ENCODE data around the gene ZBTB21. TPM values are rescaled to one million over a fixed set of nuclear protein-coding genes. Genes with fewer than 3 reads are reported as not detected.

The ZBTB21 gene
- total and polyA plus RNA-seq, 2 of the 8 experiments (the other 6 are each of a cell fraction or from before 2014, with no cell fraction given): 3.9 to 17.8 TPM

DNA sequence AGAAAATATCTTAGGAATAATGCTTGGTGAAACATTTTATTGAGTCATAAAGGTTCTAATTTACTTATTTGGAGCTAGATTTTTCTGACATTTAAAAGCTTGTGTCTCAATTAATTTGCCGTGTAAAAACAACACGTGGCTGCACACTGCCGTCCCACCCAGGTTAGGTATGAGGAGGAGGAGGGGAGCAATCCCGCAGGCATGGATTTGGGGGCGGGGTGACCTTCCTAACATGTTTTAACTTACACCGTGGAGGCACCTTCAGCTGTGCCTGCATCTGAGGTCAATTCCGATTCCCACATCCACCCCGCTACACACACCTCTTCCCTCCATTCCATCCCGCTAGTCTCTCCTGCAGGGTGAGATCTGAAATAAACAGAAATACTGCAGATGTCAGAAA lies 32.5 kb upstream of the ZBTB21 start:
- Histone ChIP-seq H2BK20ac (ENCODE audit: low read length) (no peak overlapping the region), H3K4me1 (replicated peaks in 1 of 4; ENCODE audit: control insufficient read depth in 3 of 4, insufficient read depth in 4 of 4, low read length in 3 of 4) (no peaks in the 10 kb centered on the region; a peak in 1 of 7 replicates), H4K20me1 (replicated peaks in 1 of 2; ENCODE audit: control insufficient read depth in 1 of 2, insufficient read depth in 2 of 2, low read length in 2 of 2) (no peaks in the 10 kb centered on the region), H3K14ac (ENCODE audit: insufficient read length) (no peak overlapping the region), H3K4ac (replicated peaks; ENCODE audit: insufficient read length, low read depth, low read length) (no peak overlapping the region), H4K8ac (ENCODE audit: extremely low read depth, insufficient read depth, low read length) (no peak overlapping the region), H2AK5ac (ENCODE audit: low read depth, low read length) (no peak overlapping the region), H3K56ac (replicated peaks; ENCODE audit: insufficient read length, low read depth, low read length) (no peak overlapping the region), H3K79me2 (ENCODE audit: control insufficient read depth in 1 of 2, insufficient read depth in 2 of 2, low read length in 2 of 2) (no peaks in the 10 kb centered on the region), H3K23me2 (ENCODE audit: low read depth, low read length) (no peaks in the 10 kb centered on the region), H3K27me3 (replicated peaks in 1 of 4; ENCODE audit: control insufficient read depth in 3 of 4, extremely low read depth in 1 of 4, insufficient read depth in 3 of 4, low read length in 3 of 4) (no peaks in the 10 kb centered on the region), H2AFZ (ENCODE audit: low read length) (no peak overlapping the region), H3K79me1 (ENCODE audit: low read depth, low read length) (no peaks in the 10 kb centered on the region), H3K23ac (ENCODE audit: insufficient read length) (no peak overlapping the region), H4K5ac (ENCODE audit: insufficient read length, low read depth, low read length) (no peak overlapping the region), H2BK5ac (ENCODE audit: low read depth, low read length) (no peak overlapping the region), H2BK12ac (ENCODE audit: low read depth, low read length) (no peak overlapping the region), H3K27ac (ENCODE audit: low read depth, low read length) (no peak overlapping the region), H3K18ac (ENCODE audit: extremely low read depth, low read length) (no peak overlapping the region), H3K4me2 (ENCODE audit: insufficient read depth in 1 of 2, low read depth in 2 of 2, low read length in 2 of 2) (no peak overlapping the region), H4K91ac (replicated peaks; ENCODE audit: insufficient read length, low read length) (no peak overlapping the region), H3K36me3 (ENCODE audit: control insufficient read depth in 2 of 4, insufficient read depth in 4 of 4, low read length in 3 of 4) (no peaks in the 10 kb centered on the region), H2BK120ac (replicated peaks; ENCODE audit: low read depth, low read length) (no peak overlapping the region), H2BK15ac (ENCODE audit: low read length) (no peak overlapping the region), H3K9ac (replicated peaks in 1 of 4; ENCODE audit: extremely low read depth in 1 of 4, low read depth in 3 of 4, low read length in 3 of 4) (no peak overlapping the region), H3K9me3 (ENCODE audit: insufficient read depth in 2 of 2, low read depth in 1 of 2, low read length in 1 of 2) (no peaks in the 10 kb centered on the region), H3K4me3 (ENCODE audit: extremely low read depth in 1 of 4, insufficient read depth in 2 of 4, low read depth in 3 of 4, low read length in 4 of 4) (no peak overlapping the region)
- no peak for FAIRE-seq
- POLR2A ChIA-PET (ENCODE audit: partially characterized antibody): no interaction called here
- DNase-seq (ENCODE audit: low read depth in 1 of 2, low spot score in 2 of 2): no peak
- TF ChIP-seq, protein P1, sequence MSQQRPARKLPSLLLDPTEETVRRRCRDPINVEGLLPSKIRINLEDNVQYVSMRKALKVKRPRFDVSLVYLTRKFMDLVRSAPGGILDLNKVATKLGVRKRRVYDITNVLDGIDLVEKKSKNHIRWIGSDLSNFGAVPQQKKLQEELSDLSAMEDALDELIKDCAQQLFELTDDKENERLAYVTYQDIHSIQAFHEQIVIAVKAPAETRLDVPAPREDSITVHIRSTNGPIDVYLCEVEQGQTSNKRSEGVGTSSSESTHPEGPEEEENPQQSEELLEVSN (IDR thresholded peaks at IDR 0.05): no peak
- TF ChIP-seq KDM1A (IDR thresholded peaks at IDR 0.05; ENCODE audit: borderline replicate concordance, low read length) (no peak), ZNF274 (IDR thresholded peaks at IDR 0.05; ENCODE audit: borderline replicate concordance, extremely low read depth, low read length) (no peak), SAP30 (IDR thresholded peaks at IDR 0.05; ENCODE audit: insufficient read depth, insufficient replicate concordance, low read length) (no peak), TEAD4 (IDR thresholded peaks at IDR 0.05; ENCODE audit: low read depth, low read length) (no peak), RFX5 (IDR thresholded peaks at IDR 0.05; ENCODE audit: borderline replicate concordance, low read depth, low read length) (no peak), CHD2 (IDR thresholded peaks at IDR 0.05; ENCODE audit: low read length) (no peak)
- WGBS, 2 experiments (ENCODE audit: extremely low coverage in 1 of 2, insufficient coverage in 1 of 2, insufficient read length in 1 of 2, insufficient replicate concordance in 2 of 2, low coverage in 1 of 2, low lambda C conversion rate in 2 of 2, missing lambda C conversion rate in 1 of 2): 94% methylated on average over 9 of the region's 9 CpGs; no CpG with 5 or more reads in 1 of the 2 experiments
- CTCF ChIA-PET (ENCODE audit: partially characterized antibody): interaction anchor here (0.8 to 1.0 kb wide), 2 partner anchors 26 to 75 kb away, joined by 3 to 4 read pairs; no protein-coding TSS in a partner anchor
